GM19351 (cell line): Measurements from ENCODE around the gene CRYGD.
A peak's percentile ranks its signal among the peaks of the same experiment; 100 is the strongest.
"Not testable (repeated sequence)": the region's sequence is repeated elsewhere in the genome, so short reads cannot be mapped to it uniquely, and the experiment has no call there.

Source experiments
- ATAC-seq: cut with Tn5 transposase; IDR thresholded peaks from one replicate; pipeline ENCODE4 v1.9.1; 2021; ENCODE audit warnings: mild to moderate bottlenecking, moderate library complexity; ENCODE audit not compliant: unreplicated experiment

Gene CRYGD

GRCh38 chr2:208124013-208124715, at the start of gene CRYGD:
Gene CRYGD (minus strand): TSS chr2:208124524. CDS start chr2:208124473, 51 bp downstream.
- ATAC-seq: not testable (repeated sequence)

- ATAC-seq: no peak
Measured at GRCh38 chr2:208172125-208172524, 47.8 kb upstream of the CRYGD start.

GRCh38 chr2:208164951-208165755, 40.8 kb upstream of the CRYGD start:
- no peak for ATAC-seq

- ATAC-seq: no peak
Measured at GRCh38 chr2:208163489-208163888, 39.2 kb upstream of the CRYGD start, which contains the start of gene CRYGA. Gene CRYGA (minus strand): TSS chr2:208163589. CDS start chr2:208163556, 33 bp downstream.

- ATAC-seq: no peak
Measured at GRCh38 chr2:208156439-208156838, 32.1 kb upstream of the CRYGD start.

- no peak for ATAC-seq
Measured at GRCh38 chr2:208153156-208153555, 28.8 kb upstream of the CRYGD start.

GRCh38 chr2:208150956-208151355, 26.6 kb upstream of the CRYGD start:
- ATAC-seq: no peak

GRCh38 chr2:208150094-208150493, 25.8 kb upstream of the CRYGD start:
- ATAC-seq: no peak

- no peak for ATAC-seq
Measured at GRCh38 chr2:208148803-208149202, 24.5 kb upstream of the CRYGD start.

GRCh38 chr2:208147759-208148158, 23.4 kb upstream of the CRYGD start:
- ATAC-seq: no peak

- ATAC-seq: no peak
Measured at GRCh38 chr2:208147008-208147407, 22.7 kb upstream of the CRYGD start.

- ATAC-seq: no peak
Measured at GRCh38 chr2:208146006-208146405, 21.7 kb upstream of the CRYGD start, which contains the start of gene CRYGB. Gene CRYGB (minus strand): TSS chr2:208146158. CDS start chr2:208146120, 38 bp downstream.

GRCh38 chr2:208142925-208143799, 18.8 kb upstream of the CRYGD start:
- ATAC-seq: no peak

- ATAC-seq: no peak
Measured at GRCh38 chr2:208142240-208142924, 18.1 kb upstream of the CRYGD start.

- no peak for ATAC-seq
Measured at GRCh38 chr2:208139447-208139846, 15.1 kb upstream of the CRYGD start.

GRCh38 chr2:208138334-208138733, 14.0 kb upstream of the CRYGD start:
- not testable (repeated sequence) for ATAC-seq

GRCh38 chr2:208136716-208137094, 12.4 kb upstream of the CRYGD start:
- no peak for ATAC-seq

GRCh38 chr2:208135794-208136715, 11.7 kb upstream of the CRYGD start:
- no peak for ATAC-seq

GRCh38 chr2:208134928-208135586, 10.7 kb upstream of the CRYGD start:
- ATAC-seq: peak; percentile 77
